GM19193 (cell line): ENCODE measurements around the gene RAB3GAP2.

Source experiments
- POLR2A ChIP-seq: IDR thresholded peaks from 4 replicates; pipeline ENCODE4 v1.6.1; 2011; ENCODE audit not compliant: insufficient read depth, insufficient read length; ENCODE audit errors: extremely low read depth

Gene RAB3GAP2

DNA sequence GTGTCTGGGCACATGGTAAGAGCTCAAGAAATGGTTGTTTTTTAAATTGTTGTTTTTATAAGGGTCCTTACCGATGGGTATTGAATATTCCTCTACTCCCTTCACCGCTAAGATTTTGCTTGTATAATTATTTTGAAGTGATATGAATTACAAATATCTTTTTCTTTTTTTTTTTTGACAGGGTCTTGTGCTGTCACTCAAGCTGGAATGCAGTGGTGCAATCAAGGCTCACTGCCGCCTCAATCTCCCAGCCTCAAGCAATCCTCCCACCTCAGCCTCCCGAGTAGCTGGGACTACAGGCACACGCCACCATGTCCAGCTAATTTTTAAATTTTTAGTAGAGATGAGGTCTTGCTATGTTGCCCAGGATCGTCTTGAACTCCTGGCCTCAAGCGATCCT, 27.1 kb upstream of the RAB3GAP2 start:
- TF ChIP-seq POLR2A: no peak

DNA sequence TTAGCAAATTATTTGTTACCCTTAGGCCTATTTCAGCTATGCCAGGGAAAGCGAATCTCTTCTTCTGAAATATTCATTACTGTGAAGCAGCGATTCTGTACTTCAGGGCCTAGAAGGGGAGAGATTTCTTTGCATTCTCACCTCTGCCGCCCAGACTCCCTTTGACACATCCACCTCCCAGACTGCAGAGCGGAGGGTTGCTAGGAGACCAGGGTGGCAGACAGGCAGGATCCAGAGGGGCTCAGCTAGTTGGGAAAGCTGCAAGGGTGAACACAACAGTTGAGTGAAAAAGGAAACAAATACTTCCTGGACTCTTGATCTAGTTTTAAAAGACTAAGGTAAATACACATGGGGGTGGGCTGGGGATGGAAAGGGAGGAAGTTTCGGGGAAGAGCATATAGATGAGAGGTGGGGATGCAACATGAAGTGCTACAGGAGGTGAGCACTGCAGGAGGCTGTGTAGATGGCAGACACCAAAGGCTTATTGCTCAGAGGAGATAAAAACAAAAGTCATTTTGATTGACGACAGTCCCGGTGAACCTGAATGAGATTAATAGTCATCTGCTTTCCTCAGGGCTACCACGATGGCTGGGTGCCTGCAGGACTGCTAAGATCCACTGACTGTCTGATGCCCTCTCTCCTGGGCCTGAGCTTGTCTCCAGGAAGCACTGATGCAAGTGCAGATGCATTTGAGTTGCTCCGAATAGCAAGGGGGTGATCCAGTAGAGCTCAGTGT, 26.4 kb upstream of the RAB3GAP2 start:
- no peak for TF ChIP-seq POLR2A

DNA sequence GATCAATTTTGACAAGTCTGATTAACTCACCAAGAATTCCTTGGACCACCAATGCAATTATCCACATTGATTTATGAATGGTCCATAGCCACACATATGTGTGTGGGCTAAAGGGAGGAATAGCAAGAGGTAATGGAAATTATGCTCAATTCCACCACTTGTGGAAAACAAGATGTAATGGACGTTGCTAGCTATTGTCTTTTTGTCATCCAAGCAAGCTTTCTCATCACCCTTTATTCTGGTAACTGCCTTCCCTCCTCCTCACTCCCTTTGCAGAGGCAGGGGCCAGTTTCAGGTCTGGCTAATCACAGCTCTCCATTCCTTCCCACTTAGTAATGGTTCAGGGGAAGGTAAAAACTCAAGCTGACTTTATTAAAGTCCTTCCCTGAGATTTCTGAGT, 24.7 kb upstream of the RAB3GAP2 start:
- TF ChIP-seq POLR2A: no peak

DNA sequence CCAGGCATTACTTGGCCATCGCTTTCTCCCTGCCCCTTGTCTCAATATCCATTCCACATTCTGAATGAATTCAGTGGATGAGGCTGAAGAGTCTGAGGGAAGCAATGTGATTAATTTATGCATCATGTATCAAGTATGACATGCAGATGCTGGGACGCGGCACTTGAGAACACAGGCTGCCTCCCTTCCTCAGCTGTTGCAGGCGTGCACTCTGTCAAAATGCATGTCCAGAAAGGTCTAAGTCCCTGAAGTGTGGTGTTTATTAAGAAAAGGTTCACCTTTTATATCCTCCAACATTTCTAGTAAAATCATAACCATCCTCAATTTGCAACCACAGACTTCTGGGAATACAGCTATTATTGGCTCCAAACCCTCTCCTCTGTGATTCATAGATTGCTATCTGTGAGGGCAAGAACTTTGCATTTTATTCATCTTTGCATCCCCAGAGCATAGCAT, 22.6 kb upstream of the RAB3GAP2 start:
- TF ChIP-seq POLR2A: no peak

GRCh38 chr1:220291580-220291979, 19.3 kb upstream of the RAB3GAP2 start:
- TF ChIP-seq POLR2A: no peak

- no peak for TF ChIP-seq POLR2A
Observed at GRCh38 chr1:220290140-220290761, 18.0 kb upstream of the RAB3GAP2 start.

- TF ChIP-seq POLR2A: no peak
Observed at GRCh38 chr1:220287129-220287528, 14.9 kb upstream of the RAB3GAP2 start.

DNA sequence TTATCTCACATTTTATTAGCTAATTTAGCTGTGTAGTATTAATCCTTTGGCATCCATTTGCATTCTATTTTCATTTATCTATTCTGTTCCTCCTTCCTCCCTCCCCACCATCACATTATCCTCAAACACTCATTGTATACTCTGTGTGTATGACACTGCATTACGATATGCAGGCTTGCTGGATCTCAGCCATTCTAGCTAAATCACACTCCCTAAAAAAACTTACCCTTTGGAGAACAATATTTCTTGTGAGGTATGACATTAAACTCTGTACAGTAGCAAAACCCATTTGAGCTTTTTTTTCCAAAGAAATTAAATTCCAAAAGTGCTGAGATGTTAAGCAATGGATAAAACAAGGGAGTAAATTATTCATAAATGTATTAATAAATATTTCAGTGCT, 11.4 kb upstream of the RAB3GAP2 start:
- no peak for TF ChIP-seq POLR2A

- TF ChIP-seq POLR2A: no peak
Observed at GRCh38 chr1:220281159-220281574, 8.9 kb upstream of the RAB3GAP2 start.

GRCh38 chr1:220280249-220280648, 8.0 kb upstream of the RAB3GAP2 start:
- no peak for TF ChIP-seq POLR2A

- no peak for TF ChIP-seq POLR2A
Observed at GRCh38 chr1:220278991-220279390, 6.7 kb upstream of the RAB3GAP2 start.

DNA sequence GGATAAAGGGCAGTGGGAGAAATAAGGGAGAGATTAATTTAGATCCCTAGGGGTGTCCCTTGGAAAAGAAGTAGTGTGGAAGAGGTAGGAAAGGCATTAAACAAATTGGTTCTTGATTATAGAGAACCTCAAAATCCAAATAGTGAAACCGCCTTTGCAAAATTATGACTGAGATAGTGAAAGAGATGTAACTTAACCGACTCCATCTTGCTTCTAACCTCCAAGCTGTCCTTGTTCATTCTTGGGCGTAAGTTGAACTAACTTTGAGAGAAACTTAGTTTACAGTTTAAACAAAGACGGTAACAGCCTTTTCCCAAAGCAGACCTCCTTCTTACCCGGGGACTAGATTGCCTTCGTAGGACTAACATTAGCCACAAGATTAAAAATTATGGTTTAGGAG, 3.2 kb upstream of the RAB3GAP2 start:
- no peak for TF ChIP-seq POLR2A

DNA sequence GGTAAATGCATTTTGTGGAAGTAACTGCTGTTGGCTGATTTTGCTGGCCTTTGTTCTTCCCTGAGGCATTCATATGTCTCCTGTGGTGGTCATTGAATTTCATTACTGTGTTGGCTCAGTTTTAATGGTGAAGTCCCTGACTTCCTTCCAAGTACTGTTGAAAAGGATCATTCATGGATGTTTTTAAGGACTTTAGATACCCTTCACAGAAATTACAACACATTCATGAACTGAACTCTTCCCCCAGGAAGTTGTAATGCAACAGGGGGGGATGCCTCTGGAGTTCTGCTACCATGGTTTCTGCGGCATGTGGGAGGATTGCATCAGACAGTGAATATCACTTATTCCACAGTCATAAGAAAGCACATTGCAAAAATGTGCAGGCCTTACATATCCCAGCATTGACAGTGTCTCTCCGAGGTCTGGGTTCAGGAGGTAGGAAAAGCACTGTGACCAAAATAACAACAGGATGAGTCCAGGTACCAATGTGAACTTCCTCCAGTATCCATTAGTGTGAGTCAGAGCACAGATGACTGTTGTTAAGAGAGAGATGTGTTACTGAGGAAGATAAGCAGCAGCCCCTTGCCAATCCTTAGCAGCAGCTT, 2.1 kb upstream of the RAB3GAP2 start:
- no peak for TF ChIP-seq POLR2A

DNA sequence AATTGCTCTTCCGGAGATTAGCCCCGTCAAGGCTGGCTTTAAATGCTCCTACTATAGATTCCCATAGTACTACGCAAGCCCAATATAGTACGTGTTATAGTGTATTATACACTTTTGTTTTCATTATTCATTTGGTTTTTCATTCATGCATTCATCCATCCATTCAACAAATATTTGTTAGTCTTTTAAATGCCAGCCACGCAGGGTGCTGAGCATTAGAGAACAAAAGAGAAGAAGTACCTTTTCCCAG, 513 bp upstream of the RAB3GAP2 start:
- no peak for TF ChIP-seq POLR2A

GRCh38 chr1:220271706-220272046, 577 bp downstream of the RAB3GAP2 start:
- no peak for TF ChIP-seq POLR2A

DNA sequence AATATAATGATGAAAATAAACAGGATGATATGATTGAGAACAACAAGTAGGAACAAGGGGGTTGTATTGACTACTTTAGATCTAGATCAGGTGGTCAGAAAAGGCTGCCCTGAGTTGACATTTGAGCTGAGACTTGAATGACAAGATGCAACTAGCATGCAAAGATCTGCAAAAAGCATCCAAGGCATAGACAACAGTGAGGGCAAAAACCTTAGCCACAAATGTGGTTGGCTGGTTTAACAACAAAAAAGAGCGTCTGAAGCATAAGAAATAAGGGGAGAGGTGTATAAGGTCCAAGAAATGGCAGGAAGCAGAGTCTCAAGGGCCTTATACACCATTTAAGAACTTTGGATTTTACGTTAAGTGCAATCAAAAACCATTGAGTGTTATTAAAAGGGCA, 3.2 kb downstream of the RAB3GAP2 start:
- no peak for TF ChIP-seq POLR2A
